AG10803 (cell line): Measurements from ENCODE around the gene PRR5.

ENCODE experiments used
- DNase-seq: peaks from one replicate; pipeline ENCODE4 v3.0.0; 2010; ENCODE audit warnings: low read depth
- H3K4me3 ChIP-seq: 2 replicates; pipeline ENCODE4 v1.5.1; 2011; ENCODE audit warnings: mild to moderate bottlenecking, low read length, control low read depth
- CTCF ChIP-seq: conservative IDR thresholded peaks from 2 replicates; pipeline ENCODE4 v1.5.1; 2011; ENCODE audit warnings: mild to moderate bottlenecking, low read length, control low read depth, inconsistent platforms

Gene PRR5

GRCh38 chr22:44689173-44689572 lies 12.8 kb upstream of the PRR5 start:
- DNase-seq, result no peak
- H3K4me3 ChIP-seq, result no peak overlapping the region
- no peak for TF ChIP-seq CTCF

- H3K4me3 ChIP-seq, result no peak overlapping the region
- DNase-seq, result no peak
- TF ChIP-seq CTCF, result no peak
Observed at GRCh38 chr22:44689915-44690524, 12.0 kb upstream of the PRR5 start.

- H3K4me3 ChIP-seq, result no peak overlapping the region
- TF ChIP-seq CTCF, result no peak
- no peak for DNase-seq
Observed at GRCh38 chr22:44691796-44692661, 10.0 kb upstream of the PRR5 start.

GRCh38 chr22:44692662-44693007 lies 9.4 kb upstream of the PRR5 start:
- no peak for TF ChIP-seq CTCF
- DNase-seq, result no peak
- no peak overlapping the region for H3K4me3 ChIP-seq

- H3K4me3 ChIP-seq, result no peak overlapping the region
- no peak for TF ChIP-seq CTCF
- DNase-seq, result no peak
Observed at GRCh38 chr22:44693145-44693544, 8.9 kb upstream of the PRR5 start.

- no peak overlapping the region for H3K4me3 ChIP-seq
- no peak for TF ChIP-seq CTCF
- no peak for DNase-seq
Observed at GRCh38 chr22:44693756-44694155, 8.2 kb upstream of the PRR5 start.
